Measurements from ENCODE around the gene GPX4. TPM values are rescaled to one million over a fixed set of nuclear protein-coding genes. Genes with fewer than 3 reads are reported as not detected.

The GPX4 gene
- total RNA-seq, 1 donor from 2014 or later: 354 TPM

DNA sequence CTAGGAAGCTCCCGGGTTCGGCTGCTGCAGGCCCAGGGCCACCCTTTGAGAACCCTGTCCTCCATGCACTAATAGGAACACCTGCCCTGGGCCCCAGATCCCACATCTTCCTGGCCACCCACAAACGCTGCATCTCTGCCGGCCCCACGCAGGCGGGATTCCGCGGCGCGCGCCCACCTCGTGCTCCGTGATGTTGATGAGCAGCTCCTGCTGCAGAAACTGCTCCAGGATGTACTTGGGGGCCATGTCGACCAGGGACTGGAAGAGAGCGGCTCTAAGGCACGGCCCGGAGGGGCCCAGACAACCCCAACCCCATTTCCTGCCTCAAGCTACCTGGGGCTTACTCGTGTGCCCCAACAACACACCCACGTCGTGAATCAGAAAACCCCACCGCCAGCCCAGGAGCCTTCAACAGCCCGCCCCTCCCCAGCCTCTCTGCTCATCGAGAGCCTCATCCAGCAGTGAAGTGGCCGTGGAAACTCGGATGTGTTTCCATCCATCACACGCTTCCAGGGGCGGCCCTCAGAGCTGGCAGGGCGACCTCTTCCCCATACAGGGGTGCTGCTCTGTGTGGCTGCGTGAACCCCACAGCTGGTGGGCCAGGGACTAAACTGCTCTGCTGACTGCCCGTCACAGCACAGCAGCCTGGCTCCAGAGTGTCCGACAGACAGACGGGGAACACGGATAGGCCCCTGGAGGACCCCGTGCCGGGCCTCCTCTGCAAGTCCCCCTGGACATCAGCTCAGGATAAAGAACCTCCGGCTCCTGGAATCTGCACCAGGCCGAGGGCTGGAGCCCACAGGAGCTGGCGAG lies 12.9 kb upstream of the GPX4 start:
- no peak for TF ChIP-seq CTCF (IDR thresholded peaks at IDR 0.05)
- DNase-seq (ENCODE audit: extremely low spot score, unreplicated experiment): no peak

GRCh38 chr19:1091544-1092175 lies 12.1 kb upstream of the GPX4 start:
- H3K4me1 Mint-ChIP-seq (ENCODE audit: unreplicated experiment): peaks cover 18% of the 10 kb centered on the region
- DNase-seq (ENCODE audit: extremely low spot score, unreplicated experiment): no peak

More for the DNA sequence above, 12.9 kb upstream of the GPX4 start:
- no peak overlapping the region for H3K4me3 Mint-ChIP-seq (ENCODE audit: unreplicated experiment)
- no peaks in the 10 kb centered on the region for H3K27me3 Mint-ChIP-seq (ENCODE audit: unreplicated experiment)
- H3K4me1 Mint-ChIP-seq (ENCODE audit: unreplicated experiment): peaks cover 17% of the 10 kb centered on the region
- peaks cover 4% of the 10 kb centered on the region for H3K36me3 Mint-ChIP-seq (ENCODE audit: unreplicated experiment)
- no peak overlapping the region for H3K27ac Mint-ChIP-seq (ENCODE audit: unreplicated experiment)
- no peaks in the 10 kb centered on the region for H3K9me3 Mint-ChIP-seq (ENCODE audit: unreplicated experiment)

GRCh38 chr19:1093330-1093729 lies 10.5 kb upstream of the GPX4 start:
- Mint-ChIP-seq H3K27me3 (ENCODE audit: unreplicated experiment) (no peaks in the 10 kb centered on the region), H3K27ac (ENCODE audit: unreplicated experiment) (no peak overlapping the region), H3K4me3 (ENCODE audit: unreplicated experiment) (peak overlapping the region; percentile 88)

More at GRCh38 chr19:1091544-1092175, 12.1 kb upstream of the GPX4 start:
- TF ChIP-seq CTCF (IDR thresholded peaks at IDR 0.05): no peak
- H3K4me3 Mint-ChIP-seq (ENCODE audit: unreplicated experiment): no peak overlapping the region
- no peaks in the 10 kb centered on the region for H3K27me3 Mint-ChIP-seq (ENCODE audit: unreplicated experiment)
- no peak overlapping the region for H3K27ac Mint-ChIP-seq (ENCODE audit: unreplicated experiment)
- peaks cover 4% of the 10 kb centered on the region for H3K36me3 Mint-ChIP-seq (ENCODE audit: unreplicated experiment)
- H3K9me3 Mint-ChIP-seq (ENCODE audit: unreplicated experiment): no peaks in the 10 kb centered on the region

DNA sequence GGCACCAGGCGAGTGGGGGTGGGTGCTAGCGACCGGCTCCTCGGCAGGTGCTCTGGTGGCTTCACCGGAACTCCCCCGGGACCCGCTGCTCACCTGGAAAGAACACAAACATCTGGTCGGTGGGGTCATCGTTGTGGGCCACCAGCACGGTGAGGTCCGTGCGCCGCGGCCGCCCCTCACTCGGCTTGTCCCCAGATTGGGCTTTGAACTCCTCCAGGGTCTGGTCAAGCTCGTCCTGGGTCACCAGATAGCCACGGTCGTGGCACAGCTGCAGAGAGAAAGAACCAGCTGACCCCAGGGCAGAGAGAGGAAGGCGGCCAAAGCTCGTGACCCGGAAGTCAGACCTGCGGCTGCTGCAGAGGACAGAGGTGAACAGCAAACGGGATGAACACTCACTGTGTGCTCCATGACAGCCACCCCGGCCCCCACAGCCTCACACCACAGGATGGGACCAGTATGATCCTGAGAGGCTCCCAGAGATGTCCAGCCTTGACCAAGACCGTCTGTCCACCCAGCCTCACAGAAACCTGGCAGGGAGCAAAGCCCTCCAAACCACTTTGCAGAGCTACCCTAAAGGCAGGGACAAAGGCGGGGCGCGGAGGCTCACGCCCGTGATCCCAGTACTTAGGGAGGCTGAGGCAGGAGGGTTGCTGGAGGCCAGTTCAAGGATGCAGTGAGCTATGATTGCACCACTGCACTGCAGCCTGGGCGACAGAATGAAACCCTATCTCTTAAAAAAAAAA lies 9.8 kb upstream of the GPX4 start:
- peaks cover 25% of the 10 kb centered on the region for H3K4me1 Mint-ChIP-seq (ENCODE audit: unreplicated experiment)
- no peaks in the 10 kb centered on the region for H3K27me3 Mint-ChIP-seq (ENCODE audit: unreplicated experiment)
- no peak for TF ChIP-seq CTCF (IDR thresholded peaks at IDR 0.05)
- DNase-seq (ENCODE audit: extremely low spot score, unreplicated experiment): no peak
- peak overlapping the region; percentile 58 for H3K27ac Mint-ChIP-seq (ENCODE audit: unreplicated experiment)
- no peaks in the 10 kb centered on the region for H3K36me3 Mint-ChIP-seq (ENCODE audit: unreplicated experiment)
- no peaks in the 10 kb centered on the region for H3K9me3 Mint-ChIP-seq (ENCODE audit: unreplicated experiment)
- peak overlapping the region; percentile 88 for H3K4me3 Mint-ChIP-seq (ENCODE audit: unreplicated experiment)

More at GRCh38 chr19:1093330-1093729, 10.5 kb upstream of the GPX4 start:
- Mint-ChIP-seq H3K9me3 (ENCODE audit: unreplicated experiment) (no peaks in the 10 kb centered on the region), H3K4me1 (ENCODE audit: unreplicated experiment) (peaks cover 21% of the 10 kb centered on the region), H3K36me3 (ENCODE audit: unreplicated experiment) (no peaks in the 10 kb centered on the region)
- DNase-seq (ENCODE audit: extremely low spot score, unreplicated experiment): no peak
- no peak for TF ChIP-seq CTCF (IDR thresholded peaks at IDR 0.05)

DNA sequence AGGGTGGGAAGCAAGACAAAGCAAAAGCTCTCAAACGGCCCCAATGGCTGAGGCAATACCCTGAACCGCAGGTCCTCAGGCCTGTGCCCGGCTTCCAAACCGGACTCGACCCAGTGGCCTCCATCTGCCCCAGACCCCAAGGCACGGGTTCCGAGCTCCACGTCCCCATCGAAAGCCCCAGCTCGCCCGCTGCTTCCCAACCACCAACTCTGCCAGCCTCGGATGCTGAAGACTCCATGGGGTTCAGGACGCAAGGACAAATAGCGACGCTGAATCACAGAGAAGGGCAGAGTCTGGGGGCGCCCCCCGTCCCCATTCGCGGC lies 9.2 kb upstream of the GPX4 start:
- H3K27ac Mint-ChIP-seq (ENCODE audit: unreplicated experiment): peak overlapping the region; percentile 58
- no peaks in the 10 kb centered on the region for H3K9me3 Mint-ChIP-seq (ENCODE audit: unreplicated experiment)
- no peaks in the 10 kb centered on the region for H3K36me3 Mint-ChIP-seq (ENCODE audit: unreplicated experiment)
- peaks cover 28% of the 10 kb centered on the region for H3K4me1 Mint-ChIP-seq (ENCODE audit: unreplicated experiment)
- no peak for TF ChIP-seq CTCF (IDR thresholded peaks at IDR 0.05)
- peak overlapping the region; percentile 88 for H3K4me3 Mint-ChIP-seq (ENCODE audit: unreplicated experiment)
- no peak for DNase-seq (ENCODE audit: extremely low spot score, unreplicated experiment)
- H3K27me3 Mint-ChIP-seq (ENCODE audit: unreplicated experiment): no peaks in the 10 kb centered on the region

All from osteocyte (in vitro differentiated cells).